GM21423 (cell line): ENCODE data around the gene NHS.
A peak's percentile ranks its signal among the peaks of the same experiment; 100 is the strongest.

Source experiments
- ATAC-seq: cut with Tn5 transposase; IDR thresholded peaks from one replicate; pipeline ENCODE4 v1.9.1; 2021; ENCODE audit warnings: mild to moderate bottlenecking, moderate library complexity; ENCODE audit not compliant: unreplicated experiment

The NHS gene

GRCh38 chrX:17719711-17720110 is 344.7 kb downstream of the NHS start:
- no peak for ATAC-seq

- no peak for ATAC-seq
Observed at GRCh38 chrX:17721715-17722114, 346.7 kb downstream of the NHS start.

GRCh38 chrX:17725181-17725580 is 350.2 kb downstream of the NHS start:
- no peak for ATAC-seq

GRCh38 chrX:17732138-17732783 is 357.3 kb downstream of the NHS start:
- no peak for ATAC-seq

- ATAC-seq: no peak
Observed at GRCh38 chrX:17735406-17735805, 360.4 kb downstream of the NHS start.

- no peak for ATAC-seq
Observed at GRCh38 chrX:17736478-17736855, 361.5 kb downstream of the NHS start.

- peak; percentile 74 for ATAC-seq
Observed at GRCh38 chrX:17736856-17737709, 362.1 kb downstream of the NHS start, which contains the start of gene SCML1. Gene SCML1, plus strand, starts transcription at chrX:17737493. Its CDS starts 6,694 bp downstream, at chrX:17744187.

- no peak for ATAC-seq
Observed at GRCh38 chrX:17737710-17737985, 362.6 kb downstream of the NHS start.

- ATAC-seq: no peak
Observed at GRCh38 chrX:17737986-17738713, 363.1 kb downstream of the NHS start.

GRCh38 chrX:17738737-17739535 is 363.9 kb downstream of the NHS start:
- no peak for ATAC-seq

GRCh38 chrX:17740137-17741122 is 365.4 kb downstream of the NHS start:
- ATAC-seq: no peak

- ATAC-seq: no peak
Observed at GRCh38 chrX:17741123-17741511, 366.1 kb downstream of the NHS start.

GRCh38 chrX:17743913-17744312 is 368.9 kb downstream of the NHS start:
- ATAC-seq: no peak

- no peak for ATAC-seq
Observed at GRCh38 chrX:17744896-17745523, 370.0 kb downstream of the NHS start.

- ATAC-seq: no peak
Observed at GRCh38 chrX:17747692-17748091, 372.7 kb downstream of the NHS start.

GRCh38 chrX:17748684-17749083 is 373.7 kb downstream of the NHS start:
- ATAC-seq: no peak

- no peak for ATAC-seq
Observed at GRCh38 chrX:17750436-17750835, 375.4 kb downstream of the NHS start.

GRCh38 chrX:17758382-17758781 is 383.4 kb downstream of the NHS start:
- ATAC-seq: peak; percentile 97

GRCh38 chrX:17759990-17760389 is 385.0 kb downstream of the NHS start:
- ATAC-seq: no peak
